ENCODE measurements around the gene ALDH1B1.

Gene ALDH1B1

GRCh38 chr9:38440516-38440915 is 48.0 kb downstream of the ALDH1B1 start:
- DNase-seq (ENCODE audit: low read depth, low spot score), result no peak

- no peak for DNase-seq (ENCODE audit: low read depth, low spot score)
These were observed 49.0 kb downstream of the ALDH1B1 start for GRCh38 chr9:38441347-38442085.

GRCh38 chr9:38442473-38443096 is 50.1 kb downstream of the ALDH1B1 start:
- DNase-seq (ENCODE audit: low read depth, low spot score), result no peak

- no peak for DNase-seq (ENCODE audit: low read depth, low spot score)
These were observed 50.7 kb downstream of the ALDH1B1 start for GRCh38 chr9:38443181-38443580.

GRCh38 chr9:38443597-38443996 is 51.1 kb downstream of the ALDH1B1 start:
- no peak for DNase-seq (ENCODE audit: low read depth, low spot score)

GRCh38 chr9:38445154-38446043 is 52.9 kb downstream of the ALDH1B1 start:
- no peak for DNase-seq (ENCODE audit: low read depth, low spot score)

- DNase-seq (ENCODE audit: low read depth, low spot score), result no peak
These were observed 55.2 kb downstream of the ALDH1B1 start for GRCh38 chr9:38447703-38448102.
